ENCODE measurements around the gene IQSEC3.
"Not testable (repeated sequence)": the region's sequence is repeated elsewhere in the genome, so short reads cannot be mapped to it uniquely, and the experiment has no call there.

Gene IQSEC3

DNA sequence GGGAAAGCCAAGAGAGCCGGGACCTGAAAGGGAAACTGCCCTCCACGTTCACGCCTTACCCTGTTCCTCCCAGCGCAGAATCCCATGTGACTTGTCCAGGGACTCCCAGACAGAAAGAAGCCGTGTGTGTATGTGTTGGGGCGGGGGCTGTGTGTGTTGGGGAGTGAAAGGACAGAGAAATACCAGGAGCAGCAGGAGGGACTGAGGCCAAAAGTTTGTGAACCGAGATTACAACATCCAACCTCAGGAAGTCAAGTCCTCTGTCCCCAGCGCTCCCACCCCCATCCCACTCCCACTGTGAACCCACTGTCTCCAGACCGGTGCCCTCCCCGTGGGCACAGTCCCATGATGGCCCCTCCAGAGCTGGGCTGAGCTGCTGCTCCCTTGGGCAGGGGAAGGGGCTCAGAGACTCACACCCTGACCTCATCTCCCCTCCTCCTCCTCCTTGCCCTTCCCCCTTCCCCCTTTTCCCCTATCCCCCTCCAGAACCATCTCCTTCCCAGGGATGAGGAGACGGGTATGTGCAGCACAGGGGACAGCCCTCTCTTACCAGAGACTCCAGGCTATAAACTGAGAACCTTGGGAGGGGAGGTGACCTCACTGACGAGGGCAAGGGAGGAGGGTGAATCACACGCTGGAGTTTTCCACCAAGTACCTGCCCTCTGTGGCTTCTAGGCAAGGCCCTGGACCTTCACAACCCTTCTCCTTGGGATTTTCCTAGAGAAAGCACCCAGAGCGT is 147.6 kb downstream of the IQSEC3 start, which contains the start of gene SLC6A12:
Gene SLC6A12, minus strand, starts transcription at position 155 of the 739 bp plus-strand sequence. CDS start 4,171 bp downstream, outside the sequence.
- no peaks in the 10 kb centered on the region for H3K36me3 Mint-ChIP-seq
- ATAC-seq (no peak), DNase-seq (ENCODE audit: low spot score in 2 of 2) (no peak)
- no peaks in the 10 kb centered on the region for H3K9me3 Mint-ChIP-seq
- H3K4me1 Mint-ChIP-seq, result peaks cover 21% of the 10 kb centered on the region
- H3K27ac Mint-ChIP-seq, result no peak within 1 kb of the TSS
- H3K4me3 Mint-ChIP-seq, result no peak within 1 kb of the TSS

DNA sequence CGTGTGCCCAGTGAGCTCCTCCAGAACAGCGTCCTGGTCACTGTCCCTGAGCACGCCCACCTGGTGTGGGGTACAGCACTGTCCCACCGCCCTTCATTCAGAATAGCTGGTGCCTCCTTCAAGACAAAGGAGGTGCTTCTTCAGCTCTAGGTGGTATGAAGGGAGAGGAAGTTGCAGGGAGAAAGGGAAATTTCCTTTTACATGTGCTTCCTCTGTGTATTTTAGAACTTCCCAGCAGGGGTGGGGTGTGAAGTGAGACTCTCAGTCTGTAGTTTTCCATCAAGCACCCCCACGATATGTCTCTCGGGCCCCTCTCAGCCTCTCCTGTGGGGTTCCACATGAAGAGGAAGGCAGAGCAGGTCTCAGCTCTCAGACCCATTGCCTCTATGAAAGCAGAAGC is 148.5 kb downstream of the IQSEC3 start:
- DNase-seq (ENCODE audit: low spot score in 2 of 2), result no peak
- H3K4me3 Mint-ChIP-seq, result no peak overlapping the region
- H3K27ac Mint-ChIP-seq, result no peak overlapping the region
- ATAC-seq, result no peak
- H3K9me3 Mint-ChIP-seq, result no peaks in the 10 kb centered on the region
- H3K4me1 Mint-ChIP-seq, result peaks cover 29% of the 10 kb centered on the region
- H3K36me3 Mint-ChIP-seq, result no peaks in the 10 kb centered on the region

DNA sequence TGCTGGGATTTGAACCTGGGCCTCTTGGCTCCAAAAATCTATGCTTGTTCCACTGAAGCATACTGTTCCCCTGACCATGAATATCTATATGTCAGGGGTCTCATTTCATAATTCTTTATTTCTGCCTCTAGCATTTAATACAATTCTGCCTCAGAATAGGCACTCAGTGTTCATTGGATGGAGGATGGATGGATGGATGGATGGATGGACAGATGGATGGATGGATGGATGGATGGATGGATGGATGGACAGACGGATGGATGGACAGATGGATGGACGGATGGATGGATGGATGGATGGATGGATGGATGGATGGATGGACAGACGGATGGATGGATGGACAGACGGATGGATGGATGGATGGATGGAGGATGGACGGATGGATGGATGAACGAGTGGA is 150.5 kb downstream of the IQSEC3 start:
- H3K9me3 Mint-ChIP-seq; H3K4me3 Mint-ChIP-seq; H3K36me3 Mint-ChIP-seq; ATAC-seq; DNase-seq (ENCODE audit: low spot score in 2 of 2); H3K27ac Mint-ChIP-seq: not testable (repeated sequence)
- H3K4me1 Mint-ChIP-seq, result peaks cover 22% of the 10 kb centered on the region

GRCh38 chr12:218221-218620 is 151.7 kb downstream of the IQSEC3 start:
- Mint-ChIP-seq H3K27ac (no peak overlapping the region), H3K9me3 (no peaks in the 10 kb centered on the region)

DNA sequence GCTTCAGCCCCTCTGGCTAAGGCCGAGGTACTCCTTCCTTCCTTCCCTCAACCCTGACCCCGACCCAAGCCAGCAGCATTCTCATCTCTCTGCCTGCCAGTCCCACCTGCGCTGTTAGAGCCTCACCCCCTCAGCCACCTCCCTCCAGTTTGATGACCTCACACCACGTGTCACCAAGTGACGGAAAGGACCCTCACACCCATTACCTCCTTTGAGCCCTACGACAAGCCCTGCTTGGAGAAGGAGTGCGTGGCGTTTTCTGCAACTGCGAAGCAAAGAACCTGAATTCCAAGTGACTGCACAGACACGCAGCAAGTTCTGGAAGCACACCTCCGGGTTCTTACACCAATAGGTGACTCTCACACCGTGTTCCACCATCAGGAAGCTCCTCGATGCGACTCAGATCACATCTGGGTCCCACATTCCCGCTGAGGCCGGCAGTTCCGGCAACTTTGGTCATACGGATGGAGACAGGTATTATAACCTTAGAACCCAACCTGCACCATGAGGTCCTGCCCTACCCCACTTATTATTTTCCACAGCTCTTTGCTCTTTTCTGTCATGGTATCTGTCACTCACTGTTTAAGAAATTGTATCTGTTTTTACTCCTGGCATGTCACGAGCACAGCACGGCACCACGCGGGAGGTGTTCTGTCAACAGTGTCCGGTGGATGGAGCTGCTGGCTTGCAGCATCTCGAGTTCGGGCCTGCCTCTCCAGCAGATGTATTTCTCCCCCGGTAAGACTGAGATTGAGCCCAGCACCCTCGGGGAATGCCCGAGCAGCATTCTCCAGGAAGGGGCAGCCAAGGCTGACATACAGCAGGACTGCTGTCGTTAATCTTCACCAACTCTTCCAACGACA is 152.4 kb downstream of the IQSEC3 start:
- Mint-ChIP-seq H3K36me3 (no peaks in the 10 kb centered on the region), H3K27ac (peak overlapping the region; percentile 36), H3K4me1 (peaks cover 11% of the 10 kb centered on the region), H3K4me3 (no peak overlapping the region), H3K9me3 (no peaks in the 10 kb centered on the region)
- no peak for ATAC-seq
- no peak for DNase-seq (ENCODE audit: low spot score in 2 of 2)

More at GRCh38 chr12:218221-218620, 151.7 kb downstream of the IQSEC3 start:
- DNase-seq (ENCODE audit: low spot score in 2 of 2) (no peak), ATAC-seq (no peak)
- Mint-ChIP-seq H3K36me3 (no peaks in the 10 kb centered on the region), H3K4me1 (peaks cover 13% of the 10 kb centered on the region), H3K4me3 (no peak overlapping the region)

- peak; percentile 60 to 89 for DNase-seq (ENCODE audit: low spot score in 2 of 2)
- peak; percentile 88 for ATAC-seq
- no peaks in the 10 kb centered on the region for H3K36me3 Mint-ChIP-seq
Observed at GRCh38 chr12:219891-220352, 153.4 kb downstream of the IQSEC3 start.

DNA sequence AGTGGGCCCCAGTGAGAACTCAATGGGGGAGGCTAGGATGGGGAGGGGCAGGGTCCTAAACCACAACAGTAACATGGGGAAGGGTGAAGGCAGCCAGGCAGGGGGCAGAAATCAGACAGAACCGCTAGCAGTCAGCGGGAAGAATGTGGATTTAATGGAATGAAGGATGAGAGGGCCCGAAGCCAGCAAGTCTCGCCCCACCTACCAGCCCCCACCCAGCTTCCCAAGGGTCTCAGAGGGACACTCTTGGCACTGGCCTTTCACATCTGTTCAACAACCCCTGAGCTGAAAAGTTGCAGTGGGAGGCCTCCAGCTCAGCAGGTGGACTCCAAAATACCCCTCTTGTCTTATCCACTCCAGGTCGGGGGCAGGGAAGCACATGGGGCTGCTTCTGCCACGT is 153.9 kb downstream of the IQSEC3 start:
- Mint-ChIP-seq H3K4me1 (peaks cover 11% of the 10 kb centered on the region), H3K36me3 (no peaks in the 10 kb centered on the region), H3K9me3 (no peaks in the 10 kb centered on the region), H3K4me3 (no peak overlapping the region), H3K27ac (peak overlapping the region; percentile 43)
- DNase-seq (ENCODE audit: low spot score in 2 of 2), result no peak
- ATAC-seq, result no peak

More at GRCh38 chr12:219891-220352, 153.4 kb downstream of the IQSEC3 start:
- Mint-ChIP-seq H3K27ac (peak overlapping the region; percentile 36), H3K4me3 (no peak overlapping the region), H3K4me1 (peaks cover 11% of the 10 kb centered on the region), H3K9me3 (no peaks in the 10 kb centered on the region)

- peak overlapping the region; percentile 43 for H3K27ac Mint-ChIP-seq
- DNase-seq (ENCODE audit: low spot score in 2 of 2), result no peak
- peaks cover 11% of the 10 kb centered on the region for H3K4me1 Mint-ChIP-seq
- H3K4me3 Mint-ChIP-seq, result no peak overlapping the region
- no peaks in the 10 kb centered on the region for H3K36me3 Mint-ChIP-seq
- no peak for ATAC-seq
- H3K9me3 Mint-ChIP-seq, result no peaks in the 10 kb centered on the region
Observed at GRCh38 chr12:220946-221550, 154.5 kb downstream of the IQSEC3 start.

GRCh38 chr12:221736-222135 is 155.2 kb downstream of the IQSEC3 start:
- peaks cover 11% of the 10 kb centered on the region for H3K4me1 Mint-ChIP-seq
- no peak overlapping the region for H3K27ac Mint-ChIP-seq
- DNase-seq (ENCODE audit: low spot score in 2 of 2) (no peak), ATAC-seq (no peak)
- no peaks in the 10 kb centered on the region for H3K36me3 Mint-ChIP-seq
- no peak overlapping the region for H3K4me3 Mint-ChIP-seq
- no peaks in the 10 kb centered on the region for H3K9me3 Mint-ChIP-seq

- H3K36me3 Mint-ChIP-seq, result no peaks in the 10 kb centered on the region
Observed at GRCh38 chr12:223841-224240, 157.3 kb downstream of the IQSEC3 start.

GRCh38 chr12:224330-224729 is 157.8 kb downstream of the IQSEC3 start:
- Mint-ChIP-seq H3K4me1 (peaks cover 10% of the 10 kb centered on the region), H3K4me3 (no peak overlapping the region), H3K27ac (no peak overlapping the region), H3K9me3 (no peaks in the 10 kb centered on the region), H3K36me3 (no peaks in the 10 kb centered on the region)
- ATAC-seq, result no peak
- no peak for DNase-seq (ENCODE audit: low spot score in 2 of 2)

More at GRCh38 chr12:223841-224240, 157.3 kb downstream of the IQSEC3 start:
- no peak for ATAC-seq
- DNase-seq (ENCODE audit: low spot score in 2 of 2), result no peak
- H3K27ac Mint-ChIP-seq, result no peak overlapping the region
- no peak overlapping the region for H3K4me3 Mint-ChIP-seq
- H3K4me1 Mint-ChIP-seq, result peaks cover 11% of the 10 kb centered on the region
- no peaks in the 10 kb centered on the region for H3K9me3 Mint-ChIP-seq

GRCh38 chr12:225012-225411 is 158.4 kb downstream of the IQSEC3 start:
- Mint-ChIP-seq H3K4me3 (no peak overlapping the region), H3K9me3 (no peaks in the 10 kb centered on the region), H3K36me3 (no peaks in the 10 kb centered on the region), H3K27ac (no peak overlapping the region), H3K4me1 (peaks cover 3% of the 10 kb centered on the region)
- ATAC-seq, result peak; percentile 54
- DNase-seq (ENCODE audit: low spot score in 2 of 2), result no peak

GRCh38 chr12:226401-226800 is 159.8 kb downstream of the IQSEC3 start:
- Mint-ChIP-seq H3K4me1 (no peaks in the 10 kb centered on the region), H3K36me3 (no peaks in the 10 kb centered on the region), H3K4me3 (no peak overlapping the region), H3K27ac (no peak overlapping the region), H3K9me3 (no peaks in the 10 kb centered on the region)
- ATAC-seq (no peak), DNase-seq (ENCODE audit: low spot score in 2 of 2) (no peak)

GRCh38 chr12:227286-227915 is 160.8 kb downstream of the IQSEC3 start:
- ATAC-seq, result no peak
- Mint-ChIP-seq H3K36me3 (no peaks in the 10 kb centered on the region), H3K27ac (no peak overlapping the region), H3K9me3 (no peaks in the 10 kb centered on the region), H3K4me3 (no peak overlapping the region), H3K4me1 (no peaks in the 10 kb centered on the region)
- DNase-seq (ENCODE audit: low spot score in 2 of 2), result no peak

All from stimulated activated effector memory CD8-positive, alpha-beta T cell treated with anti-CD3 and anti-CD28 coated beads, Interleukin-12 subunit alpha, Interleukin-12 subunit beta, amount 100 ng/mL, for 72 hours (primary cell).